ENCODE data around the gene ADAMTSL5.
"Not testable (repeated sequence)": the region's sequence is repeated elsewhere in the genome, so short reads cannot be mapped to it uniquely, and the experiment has no call there.

The ADAMTSL5 gene

DNA sequence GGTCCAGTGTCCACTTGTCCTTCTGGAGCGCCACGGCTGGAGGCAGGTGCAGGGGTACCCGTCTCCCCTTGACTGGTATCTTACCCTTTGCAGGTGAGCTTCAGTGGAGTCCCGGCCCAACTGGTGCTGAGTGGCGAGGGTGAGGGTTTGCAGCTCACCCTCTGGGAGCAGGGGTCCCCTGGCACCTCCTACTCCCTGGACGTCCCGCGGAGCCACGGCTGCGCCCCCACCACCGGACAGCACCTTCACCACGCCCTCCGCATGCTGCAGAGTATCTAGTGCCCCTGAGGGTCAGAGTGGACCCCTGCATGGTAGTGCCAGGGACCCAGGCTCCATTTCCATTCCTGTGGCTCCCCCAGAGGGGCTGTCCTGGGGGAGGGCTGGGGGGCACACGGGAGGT, 22.2 kb upstream of the ADAMTSL5 start:
- TF ChIP-seq, protein P1, sequence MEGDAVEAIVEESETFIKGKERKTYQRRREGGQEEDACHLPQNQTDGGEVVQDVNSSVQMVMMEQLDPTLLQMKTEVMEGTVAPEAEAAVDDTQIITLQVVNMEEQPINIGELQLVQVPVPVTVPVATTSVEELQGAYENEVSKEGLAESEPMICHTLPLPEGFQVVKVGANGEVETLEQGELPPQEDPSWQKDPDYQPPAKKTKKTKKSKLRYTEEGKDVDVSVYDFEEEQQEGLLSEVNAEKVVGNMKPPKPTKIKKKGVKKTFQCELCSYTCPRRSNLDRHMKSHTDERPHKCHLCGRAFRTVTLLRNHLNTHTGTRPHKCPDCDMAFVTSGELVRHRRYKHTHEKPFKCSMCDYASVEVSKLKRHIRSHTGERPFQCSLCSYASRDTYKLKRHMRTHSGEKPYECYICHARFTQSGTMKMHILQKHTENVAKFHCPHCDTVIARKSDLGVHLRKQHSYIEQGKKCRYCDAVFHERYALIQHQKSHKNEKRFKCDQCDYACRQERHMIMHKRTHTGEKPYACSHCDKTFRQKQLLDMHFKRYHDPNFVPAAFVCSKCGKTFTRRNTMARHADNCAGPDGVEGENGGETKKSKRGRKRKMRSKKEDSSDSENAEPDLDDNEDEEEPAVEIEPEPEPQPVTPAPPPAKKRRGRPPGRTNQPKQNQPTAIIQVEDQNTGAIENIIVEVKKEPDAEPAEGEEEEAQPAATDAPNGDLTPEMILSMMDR (IDR thresholded peaks at IDR 0.05; ENCODE audit: low read depth, low read length) = no peak
- DNase-seq (ENCODE audit: extremely low read depth, low read depth) = no peak

DNA sequence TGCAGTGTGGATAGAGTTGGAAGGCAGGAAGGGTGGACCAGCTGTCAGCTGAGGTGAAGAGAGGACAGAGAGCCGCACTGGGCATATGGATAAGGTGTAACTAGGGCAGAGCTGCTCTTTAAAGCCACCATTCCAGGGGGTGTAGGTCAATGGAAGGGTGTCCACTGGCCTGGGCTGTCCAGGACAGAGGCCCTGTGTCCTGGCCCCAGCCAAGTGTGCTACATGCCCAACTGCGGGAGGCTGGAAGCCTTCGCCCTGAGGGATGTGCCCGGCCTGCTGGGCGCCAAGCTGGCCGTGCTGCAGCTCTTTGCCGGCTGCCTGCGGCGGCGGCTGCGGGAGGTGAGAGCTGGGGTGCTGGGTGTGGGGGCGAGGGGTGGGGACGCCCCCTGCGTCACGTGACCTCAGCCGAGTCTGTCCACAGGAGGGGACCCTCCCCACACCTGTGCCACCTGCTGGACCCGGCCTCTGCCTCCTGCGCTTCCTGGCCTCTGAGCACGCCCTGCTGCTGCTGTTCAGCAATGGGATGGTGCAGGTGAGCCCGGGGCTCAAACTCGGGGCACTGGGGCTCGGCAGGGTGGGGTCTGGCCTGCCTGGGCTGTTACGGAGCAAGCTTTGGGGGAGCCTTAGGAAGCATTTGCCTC, 20.8 kb upstream of the ADAMTSL5 start:
- DNase-seq (ENCODE audit: extremely low read depth, low read depth) = no peak
- TF ChIP-seq, protein P1 (IDR thresholded peaks at IDR 0.05; ENCODE audit: low read depth, low read length) = no peak

DNA sequence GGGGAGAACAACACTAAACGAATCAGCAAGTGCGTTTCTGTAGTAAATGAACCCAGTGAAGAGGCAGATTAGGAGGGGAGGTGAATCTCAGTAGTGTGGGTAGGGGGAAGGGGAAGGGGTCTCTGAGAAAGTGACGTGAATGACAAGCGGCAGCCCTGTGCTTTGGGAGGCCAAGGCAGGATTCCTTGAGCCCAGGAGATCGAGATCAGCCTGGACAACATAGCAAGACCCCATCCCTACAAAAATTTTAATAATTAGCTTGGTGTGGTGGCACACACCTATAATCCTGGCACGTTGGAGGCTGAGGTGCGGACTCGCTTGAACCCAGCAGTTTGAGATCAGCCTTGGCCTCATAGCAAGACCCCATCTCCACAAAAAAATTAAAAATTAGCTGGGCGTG, 19.2 kb upstream of the ADAMTSL5 start:
- no peak for DNase-seq (ENCODE audit: extremely low read depth, low read depth)
- TF ChIP-seq, protein P1 (IDR thresholded peaks at IDR 0.05; ENCODE audit: low read depth, low read length) = no peak

DNA sequence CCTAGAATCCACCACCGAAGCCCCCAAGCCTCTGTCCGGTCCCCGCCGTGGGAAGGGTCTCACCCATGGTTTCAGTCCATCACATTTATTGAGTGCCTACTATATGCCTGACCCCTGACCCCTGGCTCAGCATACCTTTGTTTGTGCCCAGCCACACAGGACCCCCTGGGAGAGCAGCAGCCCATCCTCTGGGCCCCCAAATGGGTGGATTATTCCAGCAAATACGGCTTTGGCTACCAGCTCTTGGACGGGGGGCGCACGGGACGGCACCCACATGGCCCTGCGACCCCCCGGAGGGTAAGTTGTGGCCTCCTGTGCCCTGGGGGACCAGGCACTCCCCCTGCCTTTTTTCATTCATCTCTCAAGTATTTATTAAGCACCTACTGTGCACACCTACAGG, 18.8 kb upstream of the ADAMTSL5 start:
- TF ChIP-seq, protein P1 (IDR thresholded peaks at IDR 0.05; ENCODE audit: low read depth, low read length) = no peak
- no peak for DNase-seq (ENCODE audit: extremely low read depth, low read depth)

DNA sequence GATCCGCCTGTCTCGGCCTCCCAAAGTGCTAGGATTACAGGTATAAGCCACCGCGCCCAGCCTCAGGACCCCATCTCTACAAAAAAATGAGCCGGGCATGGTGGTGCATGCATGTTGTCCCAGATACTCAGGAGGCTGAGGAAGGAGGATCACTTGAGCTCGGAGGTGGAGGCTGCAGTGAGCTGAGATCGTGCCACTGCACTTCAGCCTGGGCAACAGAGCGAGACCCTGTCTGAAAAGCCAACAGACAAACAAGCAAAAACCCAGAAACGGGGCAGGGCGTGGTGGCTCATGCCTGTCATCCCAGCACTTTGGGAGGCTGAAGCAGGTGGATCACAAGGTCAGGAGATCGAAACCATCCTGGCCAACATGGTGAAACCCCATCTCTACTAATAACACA, 18.0 kb upstream of the ADAMTSL5 start:
- DNase-seq (ENCODE audit: extremely low read depth, low read depth) = not testable (repeated sequence)

DNA sequence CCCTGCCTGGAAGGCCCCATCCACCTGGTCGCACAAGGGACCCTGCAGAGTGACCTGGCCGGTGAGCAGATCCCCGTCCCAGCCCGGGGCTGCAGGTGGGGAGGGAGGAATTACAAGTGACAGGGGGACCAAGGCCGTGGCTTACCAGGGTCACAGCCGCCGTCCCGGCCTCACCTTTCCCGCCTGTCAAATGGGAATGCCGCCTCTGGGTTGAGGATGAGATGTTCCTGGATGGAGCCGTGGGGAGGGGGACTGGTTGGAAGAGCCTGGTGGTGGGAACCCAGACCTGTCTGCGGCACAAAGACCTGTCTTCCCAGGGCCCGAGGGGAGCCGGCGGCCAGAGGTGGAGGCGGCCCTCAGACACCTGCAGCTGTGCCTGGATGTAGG, 16.6 kb upstream of the ADAMTSL5 start:
- TF ChIP-seq, protein P1 (IDR thresholded peaks at IDR 0.05; ENCODE audit: low read depth, low read length) = no peak
- DNase-seq (ENCODE audit: extremely low read depth, low read depth) = no peak

DNA sequence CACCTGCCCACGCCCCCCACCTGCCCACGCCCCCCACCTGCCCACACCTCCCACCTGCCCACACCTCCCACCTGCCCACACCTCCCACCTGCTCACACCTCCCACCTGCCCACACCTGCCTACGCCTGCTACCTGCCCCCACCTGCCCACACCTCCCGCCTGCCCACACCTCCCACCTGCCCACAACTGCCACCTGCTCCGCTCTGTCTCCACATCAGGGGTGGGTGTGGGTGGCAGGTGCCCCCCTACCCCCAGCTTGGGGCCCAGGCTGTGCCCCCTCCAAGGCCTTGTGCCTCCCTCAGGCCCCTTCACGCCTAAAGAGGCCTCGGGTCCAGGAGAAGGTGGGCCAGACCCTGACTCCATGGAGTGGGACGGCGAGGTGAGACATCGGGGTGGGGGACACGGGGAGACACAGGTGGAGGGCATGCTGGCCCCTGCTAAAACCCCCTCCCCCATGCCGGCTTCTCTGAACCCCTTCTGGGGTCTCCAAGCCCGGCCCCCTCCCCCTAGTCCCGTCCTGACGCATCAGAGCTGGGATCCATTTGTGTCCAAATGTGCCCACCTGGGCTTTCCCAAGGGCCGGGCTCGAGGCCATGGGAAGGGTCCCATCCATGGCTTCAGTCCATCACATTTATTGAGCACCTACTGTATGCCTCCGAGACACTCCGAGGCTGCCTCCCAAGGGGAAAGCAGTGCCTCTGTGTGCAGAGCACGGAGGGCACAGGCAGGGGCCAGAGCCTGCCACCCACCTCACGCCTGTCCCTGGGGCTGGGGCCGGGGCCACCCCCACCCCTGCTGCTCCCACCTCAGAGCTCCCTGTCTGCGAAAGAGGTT, 16.0 kb upstream of the ADAMTSL5 start:
- TF ChIP-seq, protein P1 (IDR thresholded peaks at IDR 0.05; ENCODE audit: low read depth, low read length) = no peak
- DNase-seq (ENCODE audit: extremely low read depth, low read depth) = no peak
